Fibroblast of upper back skin (primary cell): ENCODE measurements around the gene ABCC6.
"Not testable (repeated sequence)": the region's sequence is repeated elsewhere in the genome, so short reads cannot be mapped to it uniquely, and the experiment has no call there.

Source experiments
- DNase-seq: peaks from one replicate; pipeline ENCODE4 v3.0.0-alpha.2; 2013

ABCC6 gene

DNA sequence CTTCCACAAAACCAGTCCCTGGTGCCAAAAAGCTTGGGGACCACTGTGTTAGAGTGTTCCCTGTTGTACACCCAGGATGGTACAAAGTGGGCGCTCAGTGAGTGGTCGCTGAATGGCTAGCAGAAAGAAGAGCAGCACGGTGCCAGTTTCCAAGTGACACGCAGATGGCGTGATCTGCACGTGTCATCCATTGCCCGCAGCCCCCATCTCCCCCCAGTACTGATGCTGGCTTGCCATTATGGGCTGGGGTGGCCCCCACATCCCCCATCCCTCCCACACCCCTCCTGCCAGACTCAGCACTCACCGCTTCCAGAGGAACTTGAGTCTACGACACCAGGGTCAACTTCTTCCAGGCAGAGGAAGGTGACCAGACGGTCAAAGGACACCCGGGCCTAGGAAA is 36.5 kb downstream of the ABCC6 start:
- no peak for DNase-seq

DNA sequence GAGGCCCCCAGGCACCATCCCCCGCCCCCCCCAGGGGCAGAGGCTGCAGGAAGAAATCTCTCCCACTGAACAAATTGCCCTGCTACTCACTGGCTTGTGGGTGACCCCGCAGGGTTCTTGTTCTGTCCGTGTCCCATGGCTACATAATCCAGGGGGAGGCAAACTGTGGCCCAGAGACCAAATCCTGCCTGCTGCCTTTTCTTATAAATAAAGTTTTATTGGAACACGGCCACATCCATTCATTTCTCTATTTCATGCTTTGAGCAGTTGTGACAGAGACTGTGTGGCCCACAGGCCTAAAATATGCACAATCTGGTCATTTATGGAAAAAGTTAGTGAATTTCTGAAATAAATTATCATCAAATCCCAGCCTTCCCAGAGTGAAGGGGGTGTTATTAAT is 38.2 kb downstream of the ABCC6 start:
- no peak for DNase-seq

DNA sequence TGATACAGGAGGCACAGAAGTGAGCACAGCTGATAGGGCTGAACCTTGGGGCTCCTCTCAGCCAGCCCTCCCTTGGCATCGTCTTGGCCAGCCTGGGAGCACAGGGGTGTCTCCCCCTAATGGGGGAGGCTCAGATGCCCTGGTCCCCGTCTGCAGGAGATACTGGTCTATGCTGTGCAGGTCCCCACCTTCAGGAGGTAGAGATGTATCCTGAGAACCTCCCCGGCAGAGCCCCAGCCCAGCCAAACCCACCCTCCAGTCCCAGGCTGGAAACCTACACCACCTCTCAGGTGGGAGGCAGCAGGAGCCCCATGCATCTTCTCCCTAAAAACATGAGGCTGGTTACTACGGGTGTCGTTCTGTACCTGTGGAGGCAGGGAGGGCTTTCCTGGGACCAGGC is 38.7 kb downstream of the ABCC6 start:
- DNase-seq: no peak

DNA sequence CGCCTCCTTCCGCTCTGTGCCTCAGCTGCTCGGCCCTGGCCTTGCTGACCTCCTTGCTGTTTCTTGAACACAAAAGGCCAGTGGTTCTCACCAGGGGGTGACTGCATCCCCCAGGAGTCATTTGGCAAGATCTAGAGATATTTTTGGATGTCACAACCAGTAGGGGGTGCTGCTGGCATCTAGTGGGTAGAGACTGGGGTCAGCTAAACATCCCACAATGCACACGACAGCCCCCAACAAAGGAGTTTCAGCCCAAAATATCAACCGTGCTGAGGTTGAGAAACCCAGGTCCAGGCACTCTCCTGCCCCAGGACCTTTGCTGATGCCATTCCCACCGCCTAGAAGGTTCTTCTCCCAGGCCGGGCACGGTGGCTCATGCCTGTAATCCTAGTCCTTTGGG is 39.7 kb downstream of the ABCC6 start:
- DNase-seq: no peak

DNA sequence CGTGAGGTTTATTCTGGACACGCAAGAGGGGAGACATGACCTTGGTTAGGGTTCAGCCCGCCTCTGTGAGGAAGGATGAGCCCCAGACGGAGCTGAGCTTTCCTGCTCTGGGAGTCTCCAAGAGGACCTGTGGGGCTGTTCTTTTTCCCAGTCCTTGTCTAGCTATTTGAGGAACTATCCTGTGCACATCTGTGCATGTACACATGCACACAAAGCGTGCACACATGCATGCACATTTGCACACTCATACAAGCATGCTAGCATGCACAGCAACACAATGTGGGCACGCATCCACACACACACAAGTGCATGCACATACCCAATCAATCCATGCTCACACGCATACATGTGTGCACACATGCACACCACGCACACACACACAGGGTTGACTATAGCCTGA is 40.4 kb downstream of the ABCC6 start:
- no peak for DNase-seq

DNA sequence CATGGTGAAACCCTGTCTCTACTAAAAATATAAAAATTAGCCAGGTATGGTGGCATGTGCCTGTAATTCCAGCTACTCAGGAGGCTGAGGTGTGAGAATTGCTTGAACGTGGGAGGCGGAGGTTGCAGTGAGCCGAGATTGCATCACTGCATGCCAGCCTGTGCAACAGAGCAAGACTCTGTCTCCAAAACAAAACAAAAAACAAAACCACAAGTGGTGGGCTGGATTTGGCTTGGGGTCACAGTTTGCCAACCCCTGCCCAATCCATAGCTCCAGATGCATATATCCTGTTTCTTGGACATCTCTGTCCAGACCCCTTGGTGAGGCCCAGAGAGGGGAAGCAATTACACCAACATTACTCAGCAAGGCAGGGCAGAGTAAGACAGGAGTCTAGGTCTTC is 41.5 kb downstream of the ABCC6 start:
- not testable (repeated sequence) for DNase-seq

DNA sequence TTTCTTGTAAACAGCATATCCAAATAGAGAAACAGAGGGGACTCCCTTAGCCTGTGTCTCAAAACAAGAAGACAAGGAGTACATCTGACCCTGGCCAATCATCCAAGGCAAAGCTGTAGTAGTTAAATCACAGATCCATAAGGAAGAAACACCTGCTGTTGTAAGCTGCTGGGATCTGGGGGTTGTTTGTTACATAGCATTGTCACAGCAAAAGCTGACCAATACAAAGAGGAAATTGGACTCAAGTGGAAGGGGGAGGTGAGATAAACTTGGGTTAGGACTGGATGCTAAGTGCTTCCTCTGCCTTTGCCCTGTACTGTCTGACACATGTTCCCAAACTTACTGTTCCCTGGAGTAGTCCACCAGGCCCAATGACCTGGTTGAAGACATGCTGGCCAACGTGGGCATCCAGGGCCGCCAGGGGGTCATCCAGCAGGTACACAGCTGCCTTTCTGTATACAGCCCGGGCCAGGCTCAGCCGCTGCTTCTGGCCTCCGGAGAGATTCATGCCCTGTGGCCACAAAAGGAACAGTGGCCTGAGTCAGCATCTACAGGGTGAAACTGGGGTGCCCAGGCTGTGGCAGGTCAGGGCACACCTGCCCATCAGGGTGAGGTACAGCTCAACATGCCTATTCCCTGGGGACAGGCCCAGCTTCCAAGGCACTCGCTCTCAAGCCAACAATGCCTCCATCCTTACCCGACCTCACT is 44.7 kb downstream of the ABCC6 start:
- DNase-seq: no peak

DNA sequence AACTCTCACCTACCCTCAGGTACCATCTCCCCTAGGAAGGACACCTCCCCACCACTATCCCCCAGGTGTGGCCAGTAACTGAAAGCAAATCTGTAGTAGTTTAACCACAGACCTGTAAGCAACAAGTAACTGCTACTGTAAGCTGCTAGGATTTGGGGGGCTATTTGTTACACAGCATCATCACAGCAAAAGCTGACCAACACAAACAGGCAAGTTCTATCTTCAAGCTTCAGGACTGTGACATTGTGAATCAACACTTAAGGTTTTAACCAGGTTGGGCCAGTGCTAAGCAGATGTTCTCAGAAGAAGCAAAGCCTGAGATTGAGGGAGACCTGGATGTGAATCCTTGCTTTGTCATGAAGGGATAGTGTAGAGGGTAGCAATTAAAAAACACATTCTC is 47.0 kb downstream of the ABCC6 start:
- DNase-seq: no peak

DNA sequence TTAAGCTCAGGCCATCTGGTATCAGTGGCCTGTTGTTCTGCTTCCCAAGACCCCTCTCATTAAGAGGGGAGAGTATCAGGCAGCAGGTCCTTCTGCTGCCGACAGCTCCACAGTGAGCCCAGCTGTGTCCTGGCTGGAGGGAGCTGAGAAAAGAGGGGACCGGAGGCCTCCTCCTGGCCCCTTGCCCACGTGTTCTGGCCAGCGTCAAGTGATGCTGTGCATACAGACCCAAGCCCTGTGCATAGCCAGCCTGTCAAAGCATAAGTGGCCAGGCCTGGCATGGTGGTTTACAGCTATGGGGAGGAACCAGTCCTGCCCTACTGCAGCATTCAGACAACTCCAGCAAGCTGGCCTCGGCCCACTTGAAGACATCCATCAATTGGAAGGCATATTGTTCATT is 48.0 kb downstream of the ABCC6 start:
- no peak for DNase-seq

DNA sequence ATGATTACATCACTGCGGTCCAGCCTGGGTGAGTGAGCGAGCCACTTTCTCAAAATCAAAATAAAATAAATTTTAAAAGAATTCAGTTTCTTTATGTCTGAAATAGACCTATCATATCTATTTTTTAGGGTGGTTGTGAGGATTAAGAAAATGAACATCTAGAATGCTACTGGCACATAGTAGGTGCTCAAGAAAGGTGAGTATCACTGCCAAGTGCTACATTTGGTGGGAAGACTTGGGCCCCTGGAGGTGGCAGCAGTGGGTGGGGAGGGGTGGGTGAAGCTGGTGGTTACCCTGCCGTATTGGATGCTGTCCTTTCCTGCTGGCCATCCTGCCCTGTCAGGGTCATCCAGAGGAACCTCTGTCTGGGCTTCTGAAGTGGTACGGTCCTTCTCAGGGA is 50.3 kb downstream of the ABCC6 start:
- no peak for DNase-seq

DNA sequence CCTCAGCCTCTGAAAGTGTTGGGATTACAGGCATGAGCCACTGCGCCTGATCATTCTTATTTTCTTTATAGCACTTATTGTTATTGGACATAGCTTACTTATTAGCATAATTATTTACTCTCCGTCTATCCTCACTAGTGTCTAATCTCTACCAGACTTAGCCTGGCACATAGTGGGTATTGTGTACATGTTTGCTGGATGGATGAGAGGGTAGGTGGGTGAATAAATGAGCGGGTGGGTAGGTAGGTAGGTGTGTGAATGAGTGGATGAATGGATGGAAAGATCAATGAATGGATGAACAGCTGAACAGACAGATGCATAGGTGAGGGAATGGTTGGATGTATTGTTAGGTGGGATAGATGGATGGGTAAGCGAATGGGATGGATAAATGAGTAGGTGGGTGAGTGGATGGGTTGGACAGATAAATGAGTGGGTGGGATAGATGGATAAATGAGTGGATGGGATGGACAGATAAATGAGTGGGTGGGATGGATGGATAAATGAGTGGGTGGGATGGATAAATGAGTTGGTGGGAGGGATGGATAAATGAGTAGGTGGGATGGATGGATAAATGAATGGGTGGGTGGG is 51.9 kb downstream of the ABCC6 start:
- no peak for DNase-seq

DNA sequence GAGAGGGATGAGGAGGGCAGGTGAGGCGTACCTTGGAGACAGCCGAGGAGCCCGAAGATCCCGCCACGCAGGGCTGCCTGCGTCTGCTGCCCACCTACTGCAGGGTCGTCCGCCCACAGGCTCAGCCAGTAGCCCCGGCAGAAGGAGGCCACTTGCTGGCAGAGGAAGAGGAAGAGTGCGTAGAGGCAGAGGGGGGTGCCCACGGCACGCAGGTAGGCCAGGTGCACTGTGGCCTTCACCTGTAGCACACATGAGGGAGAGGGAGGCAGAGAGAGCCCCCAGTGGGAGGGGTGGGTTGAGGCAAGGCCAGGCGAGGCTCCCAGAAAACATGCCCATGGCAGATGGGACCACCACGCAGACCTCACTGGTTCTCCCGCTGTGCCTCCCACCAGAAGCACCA is 53.7 kb downstream of the ABCC6 start:
- no peak for DNase-seq

DNA sequence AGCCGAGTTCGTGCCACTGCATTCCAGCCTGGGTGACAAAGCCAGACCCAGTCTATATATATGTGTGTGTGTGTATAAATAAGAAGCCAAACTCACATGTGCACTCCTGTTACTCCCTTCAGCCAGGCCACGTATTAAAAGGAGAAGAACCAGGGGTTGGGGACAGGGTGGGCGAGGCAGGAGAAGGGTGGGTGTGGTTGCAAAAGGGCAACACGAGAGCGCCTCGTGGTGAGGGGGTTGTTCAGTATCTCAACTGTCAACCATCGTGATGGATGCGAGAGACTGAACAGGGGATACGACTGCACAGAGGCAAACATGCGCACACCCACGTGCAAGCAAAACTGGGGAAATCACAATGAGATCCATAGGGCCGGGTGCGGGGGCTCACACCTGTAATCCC is 54.9 kb downstream of the ABCC6 start:
- DNase-seq: no peak

DNA sequence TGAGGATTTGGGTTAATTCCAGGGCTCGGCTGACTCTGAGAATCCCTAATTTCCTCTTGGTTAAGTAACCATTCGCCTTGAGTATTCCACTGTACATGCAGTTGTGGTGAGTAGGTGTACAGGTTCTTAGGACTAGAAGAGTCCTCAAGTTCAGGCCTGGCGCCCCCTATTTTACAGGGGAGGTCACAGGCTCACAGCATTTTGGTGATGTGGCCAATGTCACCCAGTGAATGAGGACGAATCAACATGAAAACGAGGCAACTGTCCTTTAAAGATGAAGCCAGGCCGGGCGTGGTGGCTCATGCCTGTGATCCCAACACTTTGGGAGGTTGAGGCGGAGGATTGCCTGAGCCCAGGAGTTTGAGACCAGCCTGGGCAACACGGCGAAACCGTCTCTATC is 55.4 kb downstream of the ABCC6 start:
- DNase-seq: no peak

DNA sequence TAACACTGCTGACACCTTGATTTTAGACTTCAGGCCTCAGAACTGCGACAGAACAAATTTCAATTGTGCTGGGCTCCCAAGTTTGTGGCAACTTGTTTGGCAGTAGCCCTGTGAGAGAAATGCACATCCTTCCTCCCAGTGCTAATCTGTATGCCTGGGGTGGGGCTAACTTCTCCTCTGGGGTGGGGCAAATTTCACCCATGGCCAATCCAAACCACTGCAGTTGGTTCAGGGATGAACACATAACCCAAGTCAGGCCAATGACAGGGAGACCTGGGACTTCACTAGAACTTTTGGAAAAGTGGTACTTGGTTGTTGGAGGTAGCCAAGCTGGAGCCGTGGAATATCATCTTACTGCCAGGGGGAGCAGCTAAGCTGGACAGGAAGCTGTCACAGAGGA is 56.3 kb downstream of the ABCC6 start:
- no peak for DNase-seq

DNA sequence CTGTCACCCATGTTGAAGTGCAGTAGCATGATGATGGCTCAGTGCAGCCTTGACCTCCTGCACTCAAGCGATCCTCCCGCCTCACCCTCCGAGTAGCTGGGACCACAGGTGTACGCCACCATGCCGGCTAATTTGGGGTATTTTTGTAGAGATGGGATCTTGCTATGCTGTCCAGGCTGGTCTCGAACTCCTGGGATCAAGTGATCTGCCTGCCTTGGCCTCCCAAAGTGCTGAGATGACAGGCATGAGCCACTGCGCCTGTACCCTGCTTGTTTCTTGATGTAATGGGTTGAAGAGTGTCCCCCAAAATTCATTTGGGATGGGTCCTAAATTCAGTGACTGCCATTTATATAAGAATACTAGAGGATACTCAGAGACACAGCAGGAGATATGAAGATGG is 57.2 kb downstream of the ABCC6 start:
- DNase-seq: no peak

DNA sequence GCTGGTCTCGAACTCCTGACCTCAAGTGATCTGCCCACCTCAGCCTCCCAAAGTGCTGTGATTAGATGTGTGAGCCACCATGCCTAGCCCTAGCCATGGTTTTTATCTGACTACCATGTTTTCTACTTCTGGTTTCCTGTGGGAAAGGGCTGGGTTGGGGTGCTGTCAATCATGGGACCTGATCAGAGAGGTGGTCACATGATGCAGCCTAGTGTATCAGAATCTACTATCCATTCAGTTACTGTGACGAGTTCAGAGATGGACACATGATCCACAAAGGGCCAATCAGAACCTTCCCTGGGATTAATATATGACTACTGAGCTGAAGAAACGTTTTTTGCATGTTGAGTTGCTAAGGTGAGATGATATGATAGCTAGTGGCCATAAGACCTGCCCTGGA is 59.1 kb downstream of the ABCC6 start:
- no peak for DNase-seq

DNA sequence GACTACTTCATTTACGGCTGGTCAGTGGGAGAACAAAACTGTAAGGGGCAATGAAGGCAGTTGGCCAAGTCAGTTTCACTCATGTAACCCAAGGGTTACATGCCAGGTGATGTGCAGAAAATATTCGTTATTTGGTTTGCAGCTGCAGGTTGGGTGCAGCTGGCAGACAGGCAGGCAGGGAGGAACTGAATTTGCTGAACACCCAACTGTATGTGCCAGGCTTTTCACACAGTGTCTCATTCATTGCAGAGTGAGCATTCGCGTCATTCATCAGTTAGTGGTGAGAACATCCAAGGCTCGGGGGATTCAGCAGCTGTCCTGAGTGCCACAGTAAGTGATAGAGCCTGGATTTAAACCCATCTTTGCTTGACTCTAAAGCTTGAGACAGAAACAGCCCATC is 59.7 kb downstream of the ABCC6 start:
- no peak for DNase-seq

DNA sequence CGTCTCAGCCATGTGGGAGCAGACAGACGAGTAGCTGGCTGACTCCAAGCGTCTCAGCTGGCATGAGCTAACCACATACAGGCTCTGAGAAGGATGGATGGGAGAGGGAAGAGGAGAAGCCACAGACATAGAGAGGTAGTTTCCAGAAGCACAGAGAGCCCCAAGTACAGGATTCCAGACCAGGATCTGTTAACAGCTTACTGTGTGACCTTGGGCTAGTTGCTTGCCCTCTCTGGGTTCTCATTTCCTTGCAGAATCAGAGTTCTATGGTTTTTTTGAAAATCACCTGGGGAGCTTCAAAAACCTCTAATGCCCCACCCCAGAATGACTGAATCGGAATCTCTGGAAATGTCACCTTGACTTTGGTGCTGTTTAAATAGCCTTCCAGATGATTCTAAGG is 60.2 kb downstream of the ABCC6 start:
- DNase-seq: no peak

DNA sequence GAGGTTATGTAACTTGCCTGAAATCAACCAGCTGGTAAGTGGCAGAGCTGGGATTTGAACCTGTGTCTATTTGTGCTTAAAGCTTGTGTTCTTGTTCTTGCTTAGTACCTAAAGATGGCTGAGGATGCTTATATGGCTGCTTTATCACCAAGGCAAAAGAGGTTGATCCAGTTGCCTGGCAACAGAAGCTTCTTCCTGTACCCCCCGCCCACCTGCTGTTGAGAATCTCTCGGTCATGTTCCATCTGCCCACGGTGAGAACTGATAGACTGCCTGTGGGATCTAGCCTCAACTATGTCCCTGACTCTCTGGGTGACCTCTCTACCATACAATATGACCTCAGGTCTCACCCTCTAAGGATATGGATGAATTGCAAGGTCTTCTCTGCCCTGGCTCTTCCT is 60.7 kb downstream of the ABCC6 start:
- no peak for DNase-seq

DNA sequence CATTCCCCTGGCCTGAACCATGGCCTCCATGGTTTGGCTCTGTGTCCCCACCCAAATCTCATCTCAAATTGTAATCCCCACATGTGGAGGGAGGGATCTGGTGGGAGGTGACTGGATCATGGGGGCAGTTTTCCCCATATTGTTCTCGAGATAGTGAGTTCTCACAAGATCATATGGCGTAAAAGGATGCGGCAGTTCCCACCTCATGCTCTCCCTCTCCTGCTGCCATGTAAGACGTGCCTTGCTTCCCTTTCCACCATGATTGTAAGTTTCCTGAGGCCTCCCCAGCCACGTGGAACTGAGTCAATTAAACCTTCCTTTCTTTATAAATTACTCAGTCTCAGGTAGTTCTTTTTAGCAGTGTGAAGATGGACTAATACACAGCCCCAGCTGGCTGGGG is 61.5 kb downstream of the ABCC6 start:
- DNase-seq: not testable (repeated sequence)

DNA sequence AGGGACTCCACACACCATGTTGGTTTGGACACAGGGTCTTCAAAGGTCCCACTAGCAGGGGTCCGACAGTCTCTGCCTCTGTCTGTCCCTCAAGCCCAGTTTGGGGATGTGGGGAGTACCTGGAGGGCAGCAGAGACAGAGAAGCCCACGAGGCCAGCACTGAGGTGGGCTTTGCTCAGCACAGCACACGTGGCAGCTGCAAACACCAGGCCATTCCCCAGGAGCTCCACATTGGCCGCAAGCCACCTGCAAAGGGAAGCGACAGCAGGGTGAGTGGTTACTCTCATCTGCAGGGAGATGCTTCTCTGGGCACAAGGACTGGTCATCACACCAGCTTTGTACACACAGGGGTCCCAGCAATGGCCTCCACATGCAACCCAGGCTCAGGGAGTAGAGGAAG is 62.0 kb downstream of the ABCC6 start:
- no peak for DNase-seq

DNA sequence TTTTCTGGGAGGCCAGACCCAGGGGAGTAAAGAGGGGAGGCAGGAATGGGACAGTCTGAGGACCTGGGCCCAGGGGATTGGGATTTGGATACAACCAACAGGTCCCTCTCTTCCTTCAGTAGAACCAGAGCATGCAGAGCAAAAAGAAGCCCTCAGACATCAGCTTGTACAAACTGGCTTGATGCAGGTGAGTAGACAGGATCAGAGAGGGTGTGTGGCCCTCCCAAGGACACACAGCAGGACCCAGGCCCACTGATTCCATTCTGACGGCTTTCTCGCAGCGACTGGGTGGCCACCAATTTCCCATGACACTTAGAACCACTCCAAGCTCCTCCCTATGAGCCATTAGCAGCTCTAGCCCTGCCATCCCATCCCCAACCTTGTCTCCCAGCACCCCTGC is 63.6 kb downstream of the ABCC6 start:
- DNase-seq: no peak

DNA sequence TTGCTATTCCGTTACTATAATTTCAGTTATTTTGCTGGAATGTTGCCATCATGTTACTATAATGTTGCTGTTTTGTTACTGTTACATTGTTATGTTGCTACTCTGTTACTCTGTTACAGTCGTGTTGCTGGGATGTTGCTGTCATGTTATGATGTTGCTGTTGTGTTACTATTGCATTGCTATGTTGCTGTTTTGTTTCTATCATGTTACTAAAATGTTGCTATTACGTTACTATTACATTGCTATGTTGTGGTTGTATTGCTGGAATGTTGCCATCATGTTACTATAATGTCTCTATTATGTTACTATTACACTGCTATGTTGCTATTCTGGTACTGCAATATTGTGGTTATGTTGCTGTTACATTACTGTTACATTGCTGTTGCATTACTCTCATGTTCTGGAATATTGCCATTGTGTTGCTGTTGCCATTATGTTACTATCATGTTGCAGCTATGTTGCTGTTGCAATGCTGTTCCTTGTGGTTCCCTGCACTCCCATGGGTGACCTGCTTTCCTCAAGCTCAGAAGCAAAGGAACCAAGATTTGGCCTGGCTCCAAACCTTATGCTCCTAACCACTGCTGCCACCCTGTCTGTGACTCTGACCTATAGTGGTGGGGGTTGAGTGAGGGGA is 64.4 kb downstream of the ABCC6 start:
- DNase-seq: no peak
